NCI-H446 treated with DMSO at 0.1 percent for 48 hours (cell line): Measurements from ENCODE around the gene NLRC5.
"Not testable (repeated sequence)": the region's sequence is repeated elsewhere in the genome, so short reads cannot be mapped to it uniquely, and the experiment has no call there.

Experiments
- DNase-seq: peaks from one replicate; lab custom pipeline; 2025; lab: John Stamatoyannopoulos, UW

The NLRC5 gene

GRCh38 chr16:57053206-57053605 is 63.8 kb downstream of the NLRC5 start:
- no peak for DNase-seq

- no peak for DNase-seq
Measured at GRCh38 chr16:57054338-57054737, 65.0 kb downstream of the NLRC5 start.

GRCh38 chr16:57054771-57055170 is 65.4 kb downstream of the NLRC5 start:
- no peak for DNase-seq

- DNase-seq = no peak
Measured at GRCh38 chr16:57055671-57056070, 66.3 kb downstream of the NLRC5 start.

DNA sequence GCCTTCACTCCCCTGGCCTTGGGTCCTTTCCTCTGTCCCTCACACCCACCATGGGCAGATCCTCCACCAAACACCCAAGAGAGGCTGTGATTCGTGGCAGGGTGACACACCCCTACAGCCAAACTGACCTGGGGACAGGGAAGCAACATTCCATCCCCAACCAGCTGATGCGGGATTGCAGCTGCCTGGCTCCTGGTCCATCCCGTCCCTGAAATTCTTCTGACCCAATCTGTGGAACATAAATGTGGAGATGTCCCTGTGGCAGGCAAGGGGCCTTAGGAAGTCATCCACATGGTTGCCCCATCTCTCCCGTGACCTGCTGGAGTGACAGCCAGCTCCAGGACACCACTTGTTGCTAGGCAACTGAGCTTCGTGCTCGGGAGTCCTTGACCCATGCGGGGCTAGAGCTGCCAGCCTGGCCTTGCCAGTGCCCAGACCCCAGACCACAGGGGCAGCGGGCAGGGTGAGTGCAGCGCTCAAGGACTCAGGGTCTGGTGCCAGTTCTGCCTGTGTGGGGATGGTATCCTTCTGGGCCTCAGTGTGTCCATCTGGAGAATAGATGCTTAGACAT is 69.0 kb downstream of the NLRC5 start:
- no peak for DNase-seq

DNA sequence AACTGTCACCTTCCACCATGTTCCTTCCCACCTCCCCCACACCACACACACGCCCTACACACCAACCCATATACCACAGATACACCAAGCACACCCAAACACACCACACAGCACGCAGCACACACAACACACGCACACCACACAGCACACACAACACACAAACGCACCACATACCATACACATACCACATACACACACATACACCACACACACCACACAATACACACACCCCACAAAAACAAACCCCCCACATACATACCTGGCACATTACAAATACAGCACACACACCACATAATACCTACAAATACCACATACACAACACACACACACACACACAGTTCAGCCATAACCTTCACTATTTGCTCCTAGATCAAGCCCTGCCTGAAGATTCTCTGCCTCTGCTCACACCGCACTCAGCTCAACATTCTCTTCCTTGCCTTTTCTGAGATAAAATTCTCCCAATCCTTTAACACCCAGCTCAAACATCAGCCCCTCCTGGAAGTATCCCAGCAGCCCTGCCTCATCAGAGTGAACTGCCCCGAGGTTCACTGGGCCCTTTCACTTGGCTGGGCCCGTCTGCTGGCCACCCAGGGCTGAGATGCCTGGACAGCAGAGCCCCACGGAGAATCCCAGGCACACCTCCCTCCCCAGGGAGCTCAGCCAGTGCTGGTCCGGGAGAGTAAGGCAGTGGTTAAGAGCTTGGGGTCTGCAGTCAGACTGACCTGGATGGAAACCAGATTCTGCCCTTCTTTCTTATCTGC is 71.1 kb downstream of the NLRC5 start:
- DNase-seq = no peak

GRCh38 chr16:57061084-57061905 is 71.9 kb downstream of the NLRC5 start:
- DNase-seq = no peak

DNA sequence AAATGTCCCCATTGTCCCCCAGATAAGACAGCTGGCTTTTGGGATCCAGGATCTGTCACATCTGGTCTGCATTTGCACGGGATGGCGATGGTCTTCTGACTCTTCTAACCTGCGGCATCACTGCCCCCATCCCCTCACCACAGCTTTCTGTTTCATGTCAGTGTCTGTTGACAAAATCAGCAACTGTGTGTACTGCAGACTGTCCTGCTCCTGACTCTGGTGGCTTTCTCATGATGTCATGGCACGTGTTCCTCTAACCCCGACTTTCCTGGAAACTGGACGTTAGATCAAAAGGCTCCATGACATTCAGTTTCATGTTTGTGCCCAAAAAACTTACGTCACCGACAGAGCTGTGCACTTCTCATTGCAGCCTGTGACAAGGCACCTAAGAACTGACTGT is 73.0 kb downstream of the NLRC5 start:
- no peak for DNase-seq

DNA sequence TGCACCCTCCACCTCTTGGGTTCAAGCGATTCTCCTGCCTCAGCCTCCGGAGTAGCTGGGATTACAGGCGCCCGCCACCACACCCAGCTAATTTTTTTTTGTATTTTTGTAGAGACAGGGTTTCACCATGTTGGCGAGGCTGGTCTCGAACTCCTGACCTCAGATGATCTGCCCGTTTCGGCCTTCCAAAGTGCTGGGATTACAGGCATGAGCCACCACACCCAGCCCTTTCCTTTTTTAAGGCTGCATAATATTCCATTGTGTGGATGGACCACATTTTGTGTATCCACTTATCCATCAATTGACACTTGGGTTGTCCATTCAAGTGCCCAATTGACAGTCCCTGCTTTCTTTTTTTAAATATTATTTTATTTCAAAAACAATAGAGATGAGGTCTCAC is 73.8 kb downstream of the NLRC5 start:
- not testable (repeated sequence) for DNase-seq

- DNase-seq = no peak
Measured at GRCh38 chr16:57064995-57065394, 75.6 kb downstream of the NLRC5 start.

- DNase-seq = no peak
Measured at GRCh38 chr16:57066625-57067024, 77.3 kb downstream of the NLRC5 start.

GRCh38 chr16:57067347-57067746 is 78.0 kb downstream of the NLRC5 start:
- no peak for DNase-seq

DNA sequence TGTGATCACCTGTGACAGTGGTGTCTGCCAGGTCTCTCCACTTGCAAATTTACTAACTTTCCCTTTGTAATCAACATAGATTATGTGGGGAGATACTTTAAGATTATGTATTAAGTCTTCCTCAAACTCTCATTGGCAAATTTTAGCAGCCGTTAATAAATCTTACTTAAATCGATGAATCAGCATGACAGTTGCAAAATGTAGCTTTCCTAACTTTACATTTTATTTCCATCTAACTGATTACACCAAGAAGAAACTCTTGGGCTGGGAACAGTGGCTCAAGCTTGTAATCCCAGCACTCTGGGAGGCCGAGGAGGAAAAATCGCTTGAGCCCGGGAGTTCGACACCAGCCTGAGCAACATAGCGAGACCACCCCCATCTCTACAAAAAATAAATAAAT is 79.7 kb downstream of the NLRC5 start:
- DNase-seq = no peak

GRCh38 chr16:57069635-57070370 is 80.4 kb downstream of the NLRC5 start:
- no peak for DNase-seq

GRCh38 chr16:57070424-57070823 is 81.1 kb downstream of the NLRC5 start:
- DNase-seq = no peak

GRCh38 chr16:57071081-57071732 is 81.8 kb downstream of the NLRC5 start:
- not testable (repeated sequence) for DNase-seq

DNA sequence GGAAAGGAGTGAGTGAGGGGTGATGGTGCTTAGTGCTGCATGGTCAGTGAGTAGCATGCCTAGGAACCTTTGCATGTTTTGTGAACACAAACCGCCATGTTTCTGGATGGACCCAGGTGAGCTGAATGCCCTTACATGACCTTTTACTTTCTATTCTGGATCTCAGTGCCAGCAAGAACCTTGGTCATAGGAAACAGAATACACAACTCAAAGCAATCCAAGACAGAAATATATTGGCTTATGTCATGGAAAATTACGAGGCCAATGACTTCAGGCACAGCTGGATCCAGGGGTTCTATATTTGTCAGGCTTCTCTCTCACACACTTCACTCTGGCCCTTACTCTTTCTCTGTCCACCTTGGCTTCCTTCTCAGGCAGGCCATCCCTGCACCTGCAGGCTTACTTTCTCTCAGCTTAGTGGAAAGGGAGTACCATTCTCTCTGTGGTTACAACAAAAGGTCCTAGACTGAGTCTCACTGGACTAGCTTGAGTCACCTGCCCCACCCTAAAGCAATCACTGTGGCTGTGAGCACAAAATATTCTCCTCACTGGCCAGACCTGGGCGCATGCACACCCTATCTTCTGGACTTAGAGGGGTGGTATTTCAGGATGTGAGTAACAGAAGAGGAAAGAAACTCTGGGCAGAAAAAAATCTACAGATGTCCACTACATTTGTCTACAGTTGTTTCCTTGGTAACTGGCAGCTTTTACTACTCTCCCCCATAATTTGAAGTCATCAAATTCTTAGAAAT is 82.7 kb downstream of the NLRC5 start:
- no peak for DNase-seq

DNA sequence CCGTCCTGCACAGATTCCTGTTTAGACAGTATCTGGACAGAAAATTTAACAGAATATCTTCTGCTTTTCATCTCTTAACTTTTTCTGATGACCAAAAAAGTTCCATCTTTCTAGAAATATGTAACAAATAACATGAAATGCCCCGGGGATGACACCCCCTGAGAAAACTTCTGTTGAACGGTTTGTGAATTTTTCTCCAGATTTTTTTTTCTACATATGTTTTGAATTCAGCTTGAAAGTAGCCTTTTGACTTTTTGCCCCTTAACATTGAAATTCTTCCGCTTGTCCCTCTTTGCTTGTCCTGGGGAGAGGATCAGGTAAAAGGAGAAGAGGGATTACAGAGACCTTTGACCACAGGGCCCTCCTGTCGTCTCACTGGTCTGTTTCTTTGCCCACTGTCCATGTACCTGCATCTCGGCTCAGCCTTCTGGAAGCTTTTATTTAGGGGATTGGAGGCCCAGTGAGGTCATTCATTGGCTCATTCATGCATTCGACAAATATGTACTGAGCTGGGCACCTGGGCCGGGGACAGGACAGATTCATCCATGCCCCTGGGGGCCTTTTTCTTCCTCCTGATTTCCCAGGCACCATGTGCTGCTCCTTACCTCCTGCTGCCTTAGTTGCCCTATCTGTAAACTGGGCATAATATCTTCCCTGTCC is 83.4 kb downstream of the NLRC5 start:
- DNase-seq = no peak

- no peak for DNase-seq
Measured at GRCh38 chr16:57077714-57078113, 88.4 kb downstream of the NLRC5 start.

- no peak for DNase-seq
Measured at GRCh38 chr16:57081744-57082143, 92.4 kb downstream of the NLRC5 start.

DNA sequence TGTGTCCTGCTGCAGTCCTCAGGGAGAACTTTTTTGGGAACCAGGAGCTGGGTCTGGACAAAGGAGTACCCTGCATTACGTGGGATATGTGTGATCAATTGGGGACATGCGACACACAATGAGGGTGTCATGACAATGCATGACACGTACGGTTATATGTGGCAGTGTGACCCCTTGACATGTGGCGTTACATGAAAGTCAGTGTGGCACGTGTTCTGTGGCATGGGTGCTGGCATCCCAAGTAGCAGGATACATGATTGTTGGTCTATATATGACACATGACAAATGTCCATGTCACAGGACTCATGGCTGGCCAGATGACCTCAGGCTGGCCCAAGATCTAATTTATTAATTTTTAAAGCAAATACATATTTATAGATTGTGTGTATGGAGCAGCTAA is 93.3 kb downstream of the NLRC5 start:
- DNase-seq = no peak
